K562 (cell line): Measurements from ENCODE around the gene MED16. TPM values are rescaled to one million over a fixed set of nuclear protein-coding genes. Genes with fewer than 3 reads are reported as not detected.

ENCODE experiments used
- ATF6 ChIP-seq: sonication (generic); formaldehyde crosslinking; IDR thresholded peaks from 2 replicates; pipeline ENCODE4 v1.4.0; 2020; ENCODE audit warnings: mild to moderate bottlenecking, missing genetic modification reagents
- CBFB ChIP-seq: sonication (generic); formaldehyde crosslinking; IDR thresholded peaks from 2 replicates; pipeline ENCODE4 v1.4.0; 2020; ENCODE audit warnings: mild to moderate bottlenecking, missing genetic modification reagents
- DPF2 ChIP-seq: fragments of 450-650 bp; IDR thresholded peaks from 2 replicates; pipeline ENCODE4 v1.6.1; 2016
- HDGF ChIP-seq: fragments of 450-650 bp; IDR thresholded peaks from 2 replicates; pipeline ENCODE4 v1.6.1; 2016
- HNRNPLL ChIP-seq: fragments of 200-400 bp; formaldehyde crosslinking; IDR thresholded peaks from 2 replicates; pipeline ENCODE4 v1.6.1; 2017; ENCODE audit warnings: low read length, low read depth, mild to moderate bottlenecking; ENCODE audit not compliant: poor library complexity, severe bottlenecking
- LARP7 ChIP-seq: fragments of 450-650 bp; IDR thresholded peaks from 2 replicates; pipeline ENCODE4 v1.6.1; 2016
- POLR2G ChIP-seq: fragments of 200-400 bp; formaldehyde crosslinking; IDR thresholded peaks from 2 replicates; pipeline ENCODE4 v1.6.1; 2017; ENCODE audit warnings: low read depth, mild to moderate bottlenecking, antibody characterized with exemption, low read length, moderate library complexity
- RAD51 ChIP-seq: fragments of 450-650 bp; IDR thresholded peaks from 2 replicates; pipeline ENCODE4 v1.7.1; 2016; ENCODE audit warnings: low read depth, mild to moderate bottlenecking, borderline replicate concordance
- RBM34 ChIP-seq: fragments of 200-400 bp; formaldehyde crosslinking; IDR thresholded peaks from 2 replicates; pipeline ENCODE4 v1.6.1; 2018; ENCODE audit warnings: low read length, borderline replicate concordance; ENCODE audit not compliant: insufficient read depth
- TRIM25 ChIP-seq: fragments of 450-650 bp; IDR thresholded peaks from 2 replicates; pipeline ENCODE4 v1.7.0; 2016; ENCODE audit warnings: borderline replicate concordance
- ZNF184 ChIP-seq: sonication (generic); formaldehyde crosslinking; IDR thresholded peaks from 2 replicates; pipeline ENCODE4 v1.5.0; 2020; ENCODE audit warnings: missing genetic modification reagents
- ZNF75A ChIP-seq: fragments of 450-650 bp; formaldehyde crosslinking; IDR thresholded peaks from 2 replicates; pipeline ENCODE4 v1.4.0; 2020; ENCODE audit warnings: mild to moderate bottlenecking
- polyA plus RNA-seq, 8 experiments: library from polyadenylated mRNA; depleted of rRNA in 4 of 8; stranded (reverse) in 5 of 8; unstranded in 3 of 8; fragments of >200 nt; fragmentation: Nextera tagmentation in 2 of 8; fragmentation: Illumina TruSeq in 1 of 8; extraction: Ambion mirVana in 2 of 8; extraction: Trizol in 1 of 8; gene quantifications; 2 replicates each; pipeline versions ENCODE4 v1.2.1 to v1.2.3, GENCODE V29; 2011 to 2014; ENCODE audit warnings: inconsistent platforms in 1 of 8, missing spikeins in 1 of 8
- total RNA-seq, 7 experiments: library from RNA; depleted of rRNA in 6 of 7; stranded (reverse); fragments of >200 nt in 6 of 7; fragmentation: Illumina TruSeq in 2 of 7; extraction: Trizol in 2 of 7; gene quantifications; 2 replicates each; pipeline versions ENCODE4 v1.2.1 to v1.2.3, GENCODE V29; 2011 to 2021; ENCODE audit warnings: low replicate concordance in 1 of 7
- TF ChIP-seq, protein P1 (sequence below): fragments of 150-350 bp; IDR thresholded peaks from 2 replicates; pipeline ENCODE4 v1.6.1; 2014; ENCODE audit warnings: low read depth, mild to moderate bottlenecking, low read length, borderline replicate concordance
- TF ChIP-seq, protein P2 (sequence below): fragments of 450-650 bp; formaldehyde crosslinking; IDR thresholded peaks from 2 replicates; pipeline ENCODE4 v1.4.0; 2022; ENCODE audit warnings: mild to moderate bottlenecking, moderate library complexity

The MED16 gene
- total and polyA plus RNA-seq, 9 of the 15 experiments (the other 6 are each of a cell fraction or from before 2014, with no cell fraction given), result 0.89 to 59.9 (median 8.6) TPM

DNA sequence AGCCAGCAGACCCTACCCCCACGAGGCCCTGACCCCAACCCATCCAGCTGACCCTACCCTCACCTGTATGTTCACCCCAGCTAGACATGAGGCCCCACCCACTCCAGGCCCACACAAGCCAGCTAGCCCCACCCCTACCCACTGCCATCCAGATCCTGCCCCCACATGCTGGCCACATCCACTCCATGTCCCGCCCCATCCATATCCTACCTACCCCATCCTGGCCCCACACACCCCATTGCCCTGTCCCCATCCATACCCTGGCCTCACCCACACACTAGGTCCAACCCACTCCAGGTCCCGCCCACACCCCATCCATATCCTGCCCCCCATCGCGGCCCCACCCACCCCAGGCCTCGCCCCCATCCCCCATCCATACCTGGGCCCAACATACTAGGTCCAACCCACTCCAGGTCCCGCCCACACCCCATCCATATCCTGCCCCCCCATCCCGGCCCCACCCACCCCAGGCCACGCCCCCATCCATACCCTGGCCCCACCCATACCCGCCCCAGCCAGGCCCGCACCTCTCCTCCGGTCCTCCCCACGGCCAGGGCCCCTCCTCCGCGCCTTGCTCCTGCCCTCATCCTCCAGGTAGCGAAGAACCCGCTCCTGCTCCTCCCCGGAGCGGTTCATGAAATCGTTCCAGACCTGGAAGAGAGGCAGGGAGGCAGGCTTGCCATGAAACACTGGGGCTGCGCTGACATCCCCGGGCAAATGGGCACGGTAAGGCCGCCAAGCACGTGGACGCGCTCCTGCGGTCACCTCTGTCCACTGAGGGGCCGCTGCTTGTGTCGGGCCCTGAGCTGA lies 7.5 kb upstream of the MED16 start (continued):
- TF ChIP-seq ATF6 (CRISPR knock-in tag) (no peak), TRIM25 (no peak), POLR2G (peak; percentile 47), ZNF184 (CRISPR knock-in tag) (no peak), HDGF (peak; percentile 97), HNRNPLL (no peak), LARP7 (no peak), RBM34 (no peak), DPF2 (no peak), CBFB (CRISPR knock-in tag) (no peak), ZNF75A (CRISPR knock-in tag) (no peak), RAD51 (no peak)
- TF ChIP-seq, protein P1, sequence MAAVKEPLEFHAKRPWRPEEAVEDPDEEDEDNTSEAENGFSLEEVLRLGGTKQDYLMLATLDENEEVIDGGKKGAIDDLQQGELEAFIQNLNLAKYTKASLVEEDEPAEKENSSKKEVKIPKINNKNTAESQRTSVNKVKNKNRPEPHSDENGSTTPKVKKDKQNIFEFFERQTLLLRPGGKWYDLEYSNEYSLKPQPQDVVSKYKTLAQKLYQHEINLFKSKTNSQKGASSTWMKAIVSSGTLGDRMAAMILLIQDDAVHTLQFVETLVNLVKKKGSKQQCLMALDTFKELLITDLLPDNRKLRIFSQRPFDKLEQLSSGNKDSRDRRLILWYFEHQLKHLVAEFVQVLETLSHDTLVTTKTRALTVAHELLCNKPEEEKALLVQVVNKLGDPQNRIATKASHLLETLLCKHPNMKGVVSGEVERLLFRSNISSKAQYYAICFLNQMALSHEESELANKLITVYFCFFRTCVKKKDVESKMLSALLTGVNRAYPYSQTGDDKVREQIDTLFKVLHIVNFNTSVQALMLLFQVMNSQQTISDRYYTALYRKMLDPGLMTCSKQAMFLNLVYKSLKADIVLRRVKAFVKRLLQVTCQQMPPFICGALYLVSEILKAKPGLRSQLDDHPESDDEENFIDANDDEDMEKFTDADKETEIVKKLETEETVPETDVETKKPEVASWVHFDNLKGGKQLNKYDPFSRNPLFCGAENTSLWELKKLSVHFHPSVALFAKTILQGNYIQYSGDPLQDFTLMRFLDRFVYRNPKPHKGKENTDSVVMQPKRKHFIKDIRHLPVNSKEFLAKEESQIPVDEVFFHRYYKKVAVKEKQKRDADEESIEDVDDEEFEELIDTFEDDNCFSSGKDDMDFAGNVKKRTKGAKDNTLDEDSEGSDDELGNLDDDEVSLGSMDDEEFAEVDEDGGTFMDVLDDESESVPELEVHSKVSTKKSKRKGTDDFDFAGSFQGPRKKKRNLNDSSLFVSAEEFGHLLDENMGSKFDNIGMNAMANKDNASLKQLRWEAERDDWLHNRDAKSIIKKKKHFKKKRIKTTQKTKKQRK, result no peak
- TF ChIP-seq, protein P2, sequence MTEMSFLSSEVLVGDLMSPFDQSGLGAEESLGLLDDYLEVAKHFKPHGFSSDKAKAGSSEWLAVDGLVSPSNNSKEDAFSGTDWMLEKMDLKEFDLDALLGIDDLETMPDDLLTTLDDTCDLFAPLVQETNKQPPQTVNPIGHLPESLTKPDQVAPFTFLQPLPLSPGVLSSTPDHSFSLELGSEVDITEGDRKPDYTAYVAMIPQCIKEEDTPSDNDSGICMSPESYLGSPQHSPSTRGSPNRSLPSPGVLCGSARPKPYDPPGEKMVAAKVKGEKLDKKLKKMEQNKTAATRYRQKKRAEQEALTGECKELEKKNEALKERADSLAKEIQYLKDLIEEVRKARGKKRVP, result no peak
